Hippocampal formation (tissue), 2 donors: ENCODE data around the gene DMPK.

ENCODE experiments used
- DNase-seq, 2 donors: peaks; one replicate each; lab custom pipeline; 2025; lab: John Stamatoyannopoulos, UW

The DMPK gene

DNA sequence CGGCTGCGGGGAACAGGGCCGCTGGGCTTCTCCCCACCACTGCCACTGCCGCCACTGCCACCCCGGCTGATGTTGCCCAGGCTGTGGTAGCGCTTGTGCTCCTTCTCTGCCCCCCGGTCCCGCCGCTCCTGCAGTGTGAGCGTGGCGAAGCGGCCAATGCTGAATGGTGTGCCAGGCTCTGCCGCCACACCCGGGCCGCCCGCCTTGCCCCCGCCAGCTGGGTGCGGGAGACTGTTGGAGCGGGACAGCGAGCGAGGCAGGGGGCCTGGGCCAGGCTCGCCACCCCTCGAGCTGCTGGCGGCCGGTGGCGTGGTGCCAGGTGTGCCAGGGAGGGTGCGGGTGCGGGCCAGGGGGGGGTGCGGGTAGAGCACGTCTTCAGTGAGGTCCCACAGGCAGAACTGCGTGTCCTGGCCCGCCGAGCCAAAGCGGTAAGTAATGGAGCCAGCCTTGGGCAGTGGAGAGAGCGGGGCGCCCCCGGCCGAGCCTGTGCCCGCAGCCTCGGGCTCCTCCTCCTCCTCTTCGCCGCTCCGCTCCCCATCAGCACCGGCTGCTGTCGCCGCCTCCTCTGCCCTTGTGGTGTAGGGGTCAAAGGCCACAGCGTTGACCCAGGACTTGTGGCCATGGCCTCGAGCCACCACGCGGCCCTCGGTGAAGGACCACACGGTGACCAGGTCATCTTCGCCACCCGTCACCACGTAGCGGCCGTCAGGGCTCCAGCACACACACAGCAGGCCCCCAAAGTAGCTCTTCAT is 3.7 kb upstream of the DMPK start:
- DNase-seq: no peak

DNA sequence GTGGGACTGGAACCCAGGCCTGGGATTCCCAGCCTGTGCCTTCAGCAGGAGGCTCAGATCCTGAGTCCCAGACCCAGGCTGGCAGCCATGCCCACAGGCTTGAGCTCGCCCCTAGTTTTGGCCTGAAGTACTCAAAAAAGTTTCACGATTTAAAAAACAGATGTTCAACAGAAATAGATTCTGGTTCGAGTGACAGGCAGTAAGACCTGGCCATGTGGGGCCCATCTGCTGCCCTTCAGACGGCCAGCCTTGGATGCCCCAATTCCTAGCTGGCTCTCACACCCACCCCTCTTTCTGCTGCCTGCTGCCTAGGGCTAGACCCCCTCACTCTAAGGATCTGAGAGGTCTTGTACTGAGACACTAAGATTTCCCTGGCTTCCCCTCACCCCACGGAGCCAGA is 2.8 kb upstream of the DMPK start:
- no peak for DNase-seq

DNA sequence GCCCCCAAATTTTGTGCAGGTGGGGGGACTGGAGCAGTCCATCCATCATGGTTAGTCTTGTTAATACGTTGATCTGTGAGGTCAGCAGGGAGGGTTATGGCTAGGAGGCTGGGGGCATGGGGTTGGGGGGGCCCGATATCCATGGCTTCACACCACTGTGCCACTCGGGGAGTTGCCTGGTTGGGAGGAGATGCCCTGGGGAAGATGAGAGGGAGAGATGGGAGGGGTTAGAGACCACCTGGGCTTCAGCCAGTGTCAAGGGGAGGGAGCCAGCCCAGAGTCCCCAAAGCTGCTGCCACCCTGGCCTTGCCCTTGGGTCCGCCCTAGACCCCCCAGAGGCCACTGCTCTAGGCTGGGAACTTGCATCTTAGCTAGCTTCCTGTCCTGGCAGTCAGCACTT is 1.8 kb upstream of the DMPK start:
- DNase-seq: no peak

DNA sequence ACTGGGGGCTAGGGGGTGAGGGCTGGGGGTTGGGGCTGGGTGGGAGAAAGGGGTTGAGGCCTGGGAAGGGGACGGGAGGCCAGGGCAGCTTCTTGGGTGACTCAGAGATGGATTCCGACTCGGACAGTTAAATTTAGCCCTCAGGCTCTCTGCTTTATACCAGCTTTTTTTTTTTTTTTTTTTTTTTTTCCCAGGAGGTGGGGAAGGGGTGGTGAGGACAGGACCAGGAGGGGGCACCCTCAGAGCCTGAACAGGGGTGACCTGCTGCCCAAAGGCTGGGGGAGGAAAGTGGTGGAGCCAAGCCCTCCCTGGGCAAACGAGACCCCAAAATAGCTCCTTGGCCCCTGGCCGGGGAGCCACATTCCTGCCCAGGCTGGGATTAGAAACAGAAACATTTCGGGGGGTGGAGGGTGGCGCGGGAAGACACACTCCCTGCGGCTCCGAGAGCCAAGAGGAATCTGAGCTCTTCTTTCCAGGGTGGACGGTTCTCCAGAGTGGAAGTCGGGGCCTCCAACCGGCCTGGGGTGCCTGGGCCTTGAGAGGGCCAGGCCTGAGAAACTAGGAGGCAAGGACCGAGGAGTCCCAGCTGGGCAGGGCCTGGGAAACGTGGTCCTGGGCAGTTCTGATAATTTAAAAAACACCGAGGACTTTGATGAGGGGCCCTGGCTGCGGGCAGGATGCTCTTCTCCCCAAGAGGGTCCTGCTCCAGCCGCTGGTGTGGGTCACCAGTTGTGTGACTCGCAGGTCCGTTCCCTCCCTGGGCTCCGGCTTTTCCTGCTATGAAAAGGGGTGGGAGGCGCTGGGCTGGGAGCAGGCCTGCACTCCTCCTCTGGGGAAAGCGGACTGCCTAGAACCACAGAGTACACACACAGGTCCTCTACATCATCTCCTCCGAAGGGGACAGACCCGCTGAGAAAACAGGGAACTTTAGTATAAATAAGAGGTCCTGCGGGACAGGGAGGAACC is 813 bp upstream of the DMPK start:
- no peak for DNase-seq

- DNase-seq: no peak
Observed at GRCh38 chr19:45781214-45782161, 802 bp downstream of the DMPK start.

GRCh38 chr19:45780448-45781213 is 1.7 kb downstream of the DMPK start:
- DNase-seq: no peak

DNA sequence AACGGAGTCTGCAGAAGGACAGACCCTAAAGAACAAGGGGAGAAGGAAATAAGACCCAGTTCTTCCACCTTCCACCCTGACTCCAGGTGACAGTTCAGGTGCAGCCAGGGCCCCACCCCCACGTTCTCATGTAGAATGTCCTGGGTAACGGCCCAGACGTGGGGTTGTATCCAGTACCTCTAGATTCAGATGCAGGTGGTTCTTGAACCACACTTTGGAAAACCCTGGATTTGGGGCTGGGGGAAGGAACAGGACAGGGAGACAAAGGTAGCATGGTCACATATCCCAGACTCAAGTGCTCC is 2.2 kb downstream of the DMPK start:
- no peak for DNase-seq

GRCh38 chr19:45779231-45780145 is 2.8 kb downstream of the DMPK start:
- no peak for DNase-seq

DNA sequence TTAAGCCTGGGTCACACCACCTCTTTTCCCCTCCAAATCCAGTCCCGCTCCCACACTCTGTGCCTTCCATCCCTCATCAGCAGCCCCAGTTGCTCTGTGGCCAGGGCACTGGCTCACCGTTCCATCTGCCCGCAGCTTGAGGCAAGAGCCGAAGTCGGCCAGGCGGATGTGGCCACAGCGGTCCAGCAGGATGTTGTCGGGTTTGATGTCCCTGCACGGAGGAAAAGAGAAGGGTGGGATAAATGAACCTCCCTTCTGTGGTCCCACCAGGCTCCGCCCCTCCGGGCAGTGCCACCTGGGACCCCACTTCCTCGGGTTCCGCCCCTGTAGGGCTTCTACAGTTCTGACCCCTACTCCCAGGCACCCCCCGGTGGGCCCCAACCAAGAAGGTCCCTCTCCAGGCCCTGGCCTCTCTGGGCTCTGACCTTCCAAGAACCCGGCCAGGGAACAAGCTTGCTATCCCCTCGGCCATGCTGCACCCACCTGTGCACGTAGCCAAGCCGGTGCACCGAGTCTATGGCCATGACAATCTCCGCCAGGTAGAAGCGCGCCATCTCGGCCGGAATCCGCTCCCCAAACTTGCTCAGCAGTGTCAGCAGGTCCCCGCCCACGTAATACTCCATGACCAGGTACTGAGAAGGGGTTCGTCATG is 4.2 kb downstream of the DMPK start:
- DNase-seq: no peak

DNA sequence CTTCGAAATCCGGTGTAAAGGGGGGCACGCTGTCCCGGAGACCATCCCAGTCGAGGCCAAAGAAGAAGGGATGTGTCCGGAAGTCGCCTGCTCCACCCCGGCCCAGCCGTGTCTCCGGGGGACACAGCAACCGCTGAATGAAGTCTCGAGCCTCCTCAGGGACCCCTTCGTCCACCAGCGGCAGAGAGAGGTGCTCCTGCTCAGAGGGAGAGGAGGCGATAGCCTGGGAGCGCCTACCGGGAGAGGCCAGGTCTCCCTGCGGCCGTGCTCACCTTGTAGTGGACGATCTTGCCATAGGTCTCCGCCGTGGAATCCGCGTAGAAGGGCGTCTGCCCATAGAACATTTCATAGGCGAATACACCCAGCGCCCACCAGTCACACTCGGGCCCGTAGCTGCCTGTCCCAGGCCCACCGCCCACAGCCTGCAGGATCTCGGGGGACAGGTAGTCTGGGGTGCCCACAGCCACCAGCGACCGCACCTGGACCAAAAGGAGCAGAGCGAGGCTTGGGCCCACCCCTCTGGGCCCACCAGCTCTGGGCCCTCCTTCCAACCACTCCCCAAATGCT is 4.8 kb downstream of the DMPK start:
- DNase-seq: no peak

- DNase-seq: no peak
Observed at GRCh38 chr19:45774765-45775164, 7.5 kb downstream of the DMPK start.

- no peak for DNase-seq
Observed at GRCh38 chr19:45773384-45773783, 8.9 kb downstream of the DMPK start.

- no peak for DNase-seq
Observed at GRCh38 chr19:45772912-45773311, 9.4 kb downstream of the DMPK start.

- no peak for DNase-seq
Observed at GRCh38 chr19:45772130-45772840, 10.0 kb downstream of the DMPK start.

- no peak for DNase-seq
Observed at GRCh38 chr19:45771311-45771933, 10.9 kb downstream of the DMPK start.

GRCh38 chr19:45770192-45771101 is 11.8 kb downstream of the DMPK start:
- DNase-seq: peak; percentile 83 to 91

GRCh38 chr19:45769821-45770191 is 12.5 kb downstream of the DMPK start:
- DNase-seq: peak in 1 of 2 donors; percentile 51
